GM19328 (cell line): Measurements from ENCODE around the gene C2CD4D.

Experiments
- ATAC-seq: cut with Tn5 transposase; IDR thresholded peaks from one replicate; pipeline ENCODE4 v1.9.1; 2021; ENCODE audit warnings: mild to moderate bottlenecking, moderate library complexity; ENCODE audit not compliant: unreplicated experiment

The C2CD4D gene

DNA sequence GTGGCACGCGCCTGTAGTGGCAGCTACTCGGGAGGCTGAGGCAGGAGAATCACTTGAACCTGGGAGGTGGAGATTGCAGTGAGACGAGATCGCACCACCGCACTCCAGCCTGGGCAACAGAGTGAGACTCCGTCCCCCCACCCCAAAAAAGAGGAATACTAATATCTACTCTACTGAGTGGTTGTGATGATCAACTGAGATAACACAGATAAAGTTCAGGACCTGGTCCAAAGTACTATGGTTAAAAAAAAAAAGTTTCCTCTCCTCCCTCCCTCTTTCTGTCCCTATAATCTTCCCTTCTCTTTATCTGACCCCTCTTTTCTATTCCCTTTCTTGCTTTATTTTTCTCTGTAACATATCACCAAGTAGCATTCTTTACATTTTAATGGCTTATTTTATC lies 4.0 kb downstream of the C2CD4D start:
- ATAC-seq: no peak

GRCh38 chr1:151834239-151834638 lies 5.4 kb downstream of the C2CD4D start:
- ATAC-seq: no peak

DNA sequence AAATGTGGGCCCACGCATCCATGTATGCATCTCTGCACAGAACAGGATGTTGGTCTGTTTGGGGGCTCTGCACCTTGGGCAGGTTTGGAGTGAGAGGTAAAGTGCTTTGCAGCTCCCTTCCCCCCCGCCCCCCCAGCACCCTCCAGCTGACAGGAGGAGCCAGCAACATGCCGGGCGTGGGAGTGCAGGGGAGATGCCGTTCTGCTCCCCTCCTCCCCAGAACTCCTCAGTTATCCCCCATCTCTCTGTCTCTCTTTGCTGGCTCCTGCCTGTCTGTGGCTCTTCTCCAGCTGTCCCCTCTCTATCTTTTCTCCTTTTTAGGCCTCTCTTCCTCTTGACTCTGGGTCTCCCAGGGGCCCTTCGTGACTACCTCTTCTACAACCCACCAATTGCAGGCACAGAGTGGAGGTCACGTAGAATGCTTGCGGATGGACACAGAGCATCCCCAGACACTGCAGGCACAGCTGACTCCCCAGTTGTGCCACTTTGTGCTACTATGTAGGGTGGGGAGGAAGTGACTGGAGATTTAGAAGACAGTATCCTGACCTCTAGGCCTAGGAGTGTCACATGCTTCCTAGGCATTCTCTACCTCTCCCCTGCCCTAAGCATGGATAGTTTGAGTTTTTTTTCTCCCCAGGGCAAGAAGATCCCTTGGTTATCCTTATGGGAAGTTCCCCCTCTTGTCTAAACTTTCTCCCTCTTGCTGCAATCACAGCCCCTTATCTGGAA lies 6.3 kb downstream of the C2CD4D start:
- no peak for ATAC-seq

DNA sequence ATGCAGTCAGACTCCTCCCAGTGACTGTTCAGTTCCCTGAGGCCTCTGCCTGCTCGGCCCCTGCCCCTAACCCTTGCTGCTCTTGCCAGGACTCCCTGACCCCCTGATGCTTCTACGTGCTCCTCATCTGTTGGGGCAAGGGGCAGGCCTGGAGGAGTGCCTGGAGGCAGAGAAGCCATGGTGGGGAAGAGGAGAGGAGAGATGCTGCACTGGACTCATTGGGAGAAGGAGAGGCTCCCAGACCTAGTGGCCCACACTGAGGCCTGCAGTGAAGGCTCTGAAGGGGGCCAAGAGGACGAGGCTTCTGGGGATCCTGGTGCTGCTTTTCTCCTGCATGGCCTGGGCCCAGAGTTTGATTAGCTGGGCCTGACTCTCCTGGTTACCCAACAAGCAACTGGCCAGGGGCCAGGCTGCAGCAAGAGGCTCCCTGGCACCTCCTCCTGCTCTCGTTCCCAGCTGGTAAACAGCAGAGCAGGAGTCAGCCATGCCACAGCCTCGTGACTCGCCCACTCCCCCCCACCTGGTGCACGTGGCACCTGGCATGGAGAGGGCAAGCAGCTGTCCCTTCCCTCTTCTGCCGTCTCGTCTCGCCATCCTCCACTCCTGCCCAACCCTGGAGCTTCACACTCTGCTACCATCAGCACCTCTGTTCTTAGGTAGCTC lies 7.2 kb downstream of the C2CD4D start:
- no peak for ATAC-seq

GRCh38 chr1:151831605-151832004 lies 8.0 kb downstream of the C2CD4D start, which contains the start of gene RORC:
Gene RORC (minus strand): TSS chr1:151831802. CDS start chr1:151831764, 38 bp downstream.
- no peak for ATAC-seq

- no peak for ATAC-seq
These were observed 8.4 kb downstream of the C2CD4D start for GRCh38 chr1:151831256-151831591.

- no peak for ATAC-seq
These were observed 9.6 kb downstream of the C2CD4D start for GRCh38 chr1:151830055-151830454.

DNA sequence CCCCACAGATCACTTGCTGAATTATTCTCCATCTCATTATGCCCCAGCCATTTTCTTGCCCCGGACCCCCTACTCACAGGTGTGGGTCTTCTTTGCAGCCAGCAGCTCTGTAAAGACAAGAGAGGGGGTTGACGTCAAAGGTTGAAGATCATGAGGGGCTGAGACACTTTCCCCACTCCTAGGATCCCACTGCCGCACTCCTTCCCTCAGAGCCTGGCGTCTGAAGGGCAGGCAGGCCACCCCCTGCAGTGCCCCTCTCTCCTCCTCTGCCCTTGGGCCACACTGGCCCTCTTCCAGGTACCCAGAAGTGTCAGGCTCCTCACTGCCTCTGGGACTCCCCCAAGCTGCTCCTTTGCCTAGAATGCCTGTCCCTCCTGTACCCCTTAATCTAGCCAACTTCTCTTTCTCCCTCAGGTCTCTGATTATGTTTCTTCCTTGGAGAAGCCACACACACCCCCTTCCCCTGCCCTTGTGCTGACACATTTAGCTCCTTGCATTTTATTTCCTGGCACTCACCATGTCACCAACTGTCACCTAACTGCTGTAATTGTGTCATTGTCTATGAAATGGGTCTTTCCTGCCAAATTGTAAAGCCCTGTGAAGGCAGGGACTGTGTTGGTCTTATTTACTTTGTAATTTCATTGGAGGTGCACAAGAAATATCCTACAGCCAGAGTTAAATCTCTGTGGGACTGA lies 10.1 kb downstream of the C2CD4D start:
- ATAC-seq: no peak

GRCh38 chr1:151828921-151829320 lies 10.7 kb downstream of the C2CD4D start:
- no peak for ATAC-seq

DNA sequence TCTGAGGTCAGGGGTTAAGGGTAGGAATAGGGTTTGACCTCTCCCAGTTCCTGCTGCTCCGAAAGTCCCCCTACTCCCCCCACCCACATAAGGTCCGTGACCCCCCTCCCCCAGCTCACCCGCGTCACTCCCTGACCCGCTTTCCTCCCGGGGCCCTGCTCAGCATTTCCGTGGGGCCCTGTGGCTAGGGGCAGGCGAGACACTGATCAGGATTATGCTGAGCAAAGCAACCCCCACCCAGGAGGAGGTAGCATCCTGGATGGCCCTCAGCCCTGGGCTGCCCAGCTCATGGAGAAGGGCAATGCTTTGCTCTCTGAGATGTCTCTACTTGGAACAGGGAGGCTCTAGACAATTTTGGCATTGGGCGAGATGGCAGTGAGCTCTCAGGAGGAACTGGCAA lies 11.8 kb downstream of the C2CD4D start:
- ATAC-seq: no peak

GRCh38 chr1:151825751-151826660 lies 13.6 kb downstream of the C2CD4D start:
- ATAC-seq: no peak

DNA sequence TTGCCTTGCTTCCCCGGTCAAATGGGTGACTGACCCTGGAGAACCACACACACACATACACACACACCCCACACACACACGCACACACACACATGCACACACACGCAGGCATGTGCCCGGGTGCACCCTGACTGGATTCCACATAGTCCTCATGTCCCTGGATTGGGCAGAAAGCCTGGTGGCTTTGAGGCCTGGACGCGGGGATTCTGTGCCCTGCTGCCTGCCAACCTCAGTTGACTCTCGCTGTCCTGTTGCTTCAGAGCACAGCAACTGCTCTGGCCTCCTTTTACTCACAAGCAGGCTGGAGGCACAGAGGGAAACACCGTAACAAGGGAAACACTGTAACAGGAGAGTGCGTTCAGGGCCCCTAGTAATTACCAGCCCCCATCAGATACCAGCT lies 14.4 kb downstream of the C2CD4D start:
- ATAC-seq: no peak

DNA sequence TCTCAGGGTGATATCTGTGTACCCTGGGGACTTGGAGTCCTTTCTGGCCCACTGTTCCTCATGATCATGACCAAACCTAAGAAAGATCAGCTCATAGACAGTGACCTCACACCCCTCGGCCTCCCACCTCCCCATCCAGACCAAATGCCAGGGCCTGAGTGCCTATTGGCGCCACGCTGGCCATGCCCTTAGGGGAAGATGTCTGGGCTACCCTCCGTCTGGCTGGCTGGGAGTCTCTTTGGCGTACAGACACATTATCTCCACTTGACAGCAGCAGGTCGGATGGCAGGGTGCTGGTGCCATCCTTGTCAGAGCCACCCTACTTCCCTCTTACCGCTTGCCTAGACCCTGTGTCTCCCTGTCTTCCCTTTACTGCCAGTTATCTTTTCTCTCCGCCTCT lies 16.4 kb downstream of the C2CD4D start:
- no peak for ATAC-seq

DNA sequence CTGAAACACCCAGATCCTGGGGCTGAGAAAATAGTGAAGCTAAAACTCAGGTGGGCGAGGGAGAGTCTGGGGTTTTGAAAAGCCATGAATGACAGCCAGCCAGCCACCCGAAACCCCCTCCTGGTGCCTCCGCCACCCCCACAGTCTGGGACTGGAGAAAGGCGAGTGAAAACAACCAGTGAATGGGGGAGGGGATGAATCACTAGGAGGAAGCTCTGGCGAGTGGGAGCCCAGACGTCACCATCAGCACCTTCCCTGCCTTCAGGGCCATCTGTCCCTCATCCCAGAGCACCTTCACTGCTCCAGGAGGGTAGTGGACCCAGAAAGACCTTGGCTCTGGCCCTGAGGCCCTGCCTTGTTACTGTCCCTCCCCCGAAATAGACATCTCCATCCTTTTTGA lies 17.2 kb downstream of the C2CD4D start:
- no peak for ATAC-seq

DNA sequence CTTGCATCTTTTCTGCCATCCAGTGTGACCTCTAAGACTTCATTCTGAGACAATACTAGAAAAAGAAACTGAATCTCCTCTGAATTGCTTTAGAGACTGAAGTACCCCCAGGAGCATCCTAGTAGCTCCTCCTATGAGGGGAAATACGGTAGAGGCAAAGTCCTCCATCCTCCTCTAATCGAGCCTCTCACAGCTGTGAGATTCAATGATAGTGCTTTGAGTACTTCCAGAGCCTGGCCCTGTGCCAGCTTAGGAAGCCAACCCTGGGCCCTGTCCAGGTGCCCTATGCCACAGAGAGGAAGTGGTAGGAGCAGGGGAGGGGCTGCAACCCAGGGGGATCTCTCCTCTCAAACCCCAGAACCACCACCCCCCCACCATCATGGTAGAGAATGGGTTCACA lies 18.7 kb downstream of the C2CD4D start:
- ATAC-seq: no peak

- ATAC-seq: no peak
These were observed 19.5 kb downstream of the C2CD4D start for GRCh38 chr1:151819976-151820623.

DNA sequence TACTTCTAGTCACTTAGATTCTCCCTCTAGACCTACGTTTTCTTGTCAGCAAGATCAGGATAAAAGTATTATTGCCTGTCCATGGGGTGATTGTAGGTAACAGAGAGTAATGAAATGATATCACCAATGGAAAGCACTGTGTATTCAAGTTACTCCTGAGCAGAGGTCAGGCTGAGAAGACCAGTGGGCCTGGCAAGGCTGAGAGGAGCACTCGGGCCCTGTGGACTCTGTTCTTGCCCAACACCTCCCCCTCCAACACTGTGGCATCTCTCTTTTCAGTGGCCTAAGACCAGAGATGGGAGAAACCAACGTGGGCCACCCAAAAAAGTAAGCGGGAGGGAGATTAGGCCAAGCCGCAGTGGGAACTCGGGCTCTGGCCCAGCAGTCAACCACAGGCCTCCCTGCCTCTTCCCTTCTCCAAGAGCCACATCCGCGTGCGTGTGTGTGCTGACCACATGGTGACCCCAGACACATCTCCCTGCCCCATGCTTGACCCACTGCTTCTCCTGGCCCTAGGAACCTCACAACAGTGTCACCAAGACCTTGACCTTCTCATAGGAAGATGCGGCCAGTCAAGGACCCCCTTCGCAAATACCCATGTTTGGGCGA lies 20.3 kb downstream of the C2CD4D start:
- ATAC-seq: no peak

DNA sequence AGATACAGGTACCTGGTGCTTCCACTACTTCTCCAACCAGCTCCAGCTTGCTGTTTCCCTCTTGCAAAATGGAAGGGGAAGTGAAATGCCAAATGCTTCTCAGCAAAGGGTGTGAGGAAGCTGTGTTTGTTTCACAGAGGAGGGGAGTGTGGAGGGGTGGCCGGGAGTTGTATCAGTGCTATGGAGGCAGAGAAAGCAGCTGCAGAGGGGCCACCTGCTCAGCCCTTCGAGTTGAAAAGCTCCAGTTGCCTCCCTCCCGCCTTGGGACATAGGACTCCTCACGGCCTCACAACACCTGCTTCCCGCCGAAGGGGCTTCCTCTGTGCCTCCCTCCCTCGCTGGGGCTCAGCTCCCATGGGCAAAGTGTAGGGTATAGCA lies 22.3 kb downstream of the C2CD4D start:
- ATAC-seq: no peak

- no peak for ATAC-seq
These were observed 22.9 kb downstream of the C2CD4D start for GRCh38 chr1:151816548-151817352.
